GM18861 (cell line): ENCODE data around the gene HIVEP2.

Experiments used
- ATAC-seq: cut with Tn5 transposase; IDR thresholded peaks from one replicate; pipeline ENCODE4 v1.9.1; 2021; ENCODE audit not compliant: unreplicated experiment

The HIVEP2 gene

DNA sequence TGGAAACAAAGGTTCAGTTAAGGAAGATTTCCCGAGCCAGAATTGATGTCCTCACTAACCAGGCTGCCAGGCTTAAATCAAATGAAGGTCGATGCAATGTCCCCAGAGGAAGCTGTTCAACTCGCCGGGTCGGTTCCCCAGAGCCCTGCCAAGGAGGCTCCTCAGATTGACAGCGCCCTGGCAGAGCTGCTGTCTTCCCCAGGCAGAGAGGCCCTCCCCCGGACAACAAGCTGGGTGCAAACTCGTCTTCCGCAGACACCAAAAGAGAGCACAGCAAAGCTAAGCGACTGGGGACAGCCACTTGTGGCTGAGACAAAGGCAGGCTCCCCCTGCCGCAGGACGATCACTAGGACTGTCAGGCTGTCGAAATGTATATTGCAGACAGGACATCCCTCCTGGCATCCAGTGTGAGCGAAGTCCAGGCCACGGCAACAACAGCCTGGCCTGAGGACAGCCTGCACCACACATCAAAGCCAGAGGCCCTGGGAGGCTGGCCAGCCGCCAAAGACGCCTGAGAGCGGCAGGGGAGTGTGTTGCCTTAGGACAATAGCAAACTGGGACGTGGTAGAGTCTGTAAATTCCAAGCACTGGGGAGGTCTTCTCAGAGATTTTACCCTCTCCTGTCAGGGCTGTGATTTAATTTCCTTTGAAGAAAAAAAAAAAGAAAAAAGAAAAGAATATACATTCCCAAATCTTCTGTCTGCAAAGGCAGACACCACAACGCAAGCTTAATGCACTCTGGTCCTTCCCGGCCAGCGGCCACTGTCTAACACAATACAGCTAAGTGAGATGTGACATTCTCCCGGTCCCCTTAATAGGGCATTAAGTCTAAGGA lies 99.1 kb downstream of the HIVEP2 start:
- no peak for ATAC-seq

DNA sequence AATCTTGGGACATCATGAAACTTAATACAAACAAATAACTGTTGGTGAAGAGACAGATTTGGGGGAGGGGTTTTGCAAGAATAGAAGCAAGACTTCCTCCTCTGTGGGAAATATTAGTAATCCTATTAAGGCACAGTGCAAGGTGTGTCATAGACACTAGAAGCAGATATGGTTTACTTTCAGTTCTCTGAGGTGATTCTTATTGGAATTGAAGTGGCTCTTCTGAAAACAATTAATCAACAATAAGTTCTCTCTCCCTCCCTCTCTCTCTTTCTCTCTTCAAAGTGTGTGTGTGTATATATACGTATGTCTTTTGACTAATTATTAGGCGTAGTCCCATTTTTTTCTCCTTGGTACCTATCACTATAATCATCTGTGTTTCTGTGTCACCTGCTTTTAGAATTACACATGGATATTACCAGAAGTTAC lies 99.8 kb downstream of the HIVEP2 start:
- ATAC-seq, result peak; percentile 33

GRCh38 chr6:142844065-142844755 lies 100.8 kb downstream of the HIVEP2 start:
- ATAC-seq, result peak; percentile 23

DNA sequence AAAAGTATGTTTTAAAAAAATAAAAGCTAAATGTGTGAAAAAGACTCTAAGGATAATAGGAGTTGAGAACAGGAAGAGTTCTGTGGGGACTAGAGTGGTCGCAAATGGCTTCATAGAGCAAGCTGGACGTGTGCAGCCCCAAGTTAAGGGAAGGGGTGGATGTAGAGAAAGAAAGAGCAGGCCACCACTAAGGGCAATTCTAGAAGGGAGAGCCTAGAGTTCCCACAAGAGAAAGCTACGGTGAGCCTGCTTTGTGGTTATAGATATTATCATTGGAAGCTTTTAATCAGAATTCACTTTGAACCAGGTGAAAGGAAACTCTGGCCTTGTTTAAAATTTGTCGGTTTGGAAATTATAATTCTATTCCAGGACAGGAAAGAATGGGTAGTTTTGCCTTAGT lies 101.6 kb downstream of the HIVEP2 start:
- no peak for ATAC-seq

- peak; percentile 62 for ATAC-seq
Observed at GRCh38 chr6:142842418-142843261, 102.3 kb downstream of the HIVEP2 start.

DNA sequence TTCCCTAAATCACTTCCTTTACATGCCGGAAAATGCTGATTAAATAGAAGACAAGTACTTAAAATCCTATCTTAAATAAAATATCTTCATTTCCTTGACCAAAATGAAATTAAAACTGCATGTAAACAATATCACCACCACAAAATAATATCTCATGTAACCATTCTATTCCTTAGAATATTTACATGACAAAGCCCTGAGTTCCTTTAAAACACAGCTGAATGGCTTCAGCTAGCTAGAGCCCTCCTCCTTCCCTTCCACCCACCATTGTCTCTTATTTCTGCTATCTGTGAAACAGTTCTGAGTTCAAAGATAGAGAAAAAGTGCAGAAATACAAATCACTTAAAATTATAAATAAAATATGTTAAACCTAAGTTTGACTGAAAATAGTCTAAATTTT lies 103.1 kb downstream of the HIVEP2 start:
- ATAC-seq, result no peak

- no peak for ATAC-seq
Observed at GRCh38 chr6:142839686-142840040, 105.3 kb downstream of the HIVEP2 start.

- ATAC-seq, result no peak
Observed at GRCh38 chr6:142838821-142839685, 105.9 kb downstream of the HIVEP2 start.

DNA sequence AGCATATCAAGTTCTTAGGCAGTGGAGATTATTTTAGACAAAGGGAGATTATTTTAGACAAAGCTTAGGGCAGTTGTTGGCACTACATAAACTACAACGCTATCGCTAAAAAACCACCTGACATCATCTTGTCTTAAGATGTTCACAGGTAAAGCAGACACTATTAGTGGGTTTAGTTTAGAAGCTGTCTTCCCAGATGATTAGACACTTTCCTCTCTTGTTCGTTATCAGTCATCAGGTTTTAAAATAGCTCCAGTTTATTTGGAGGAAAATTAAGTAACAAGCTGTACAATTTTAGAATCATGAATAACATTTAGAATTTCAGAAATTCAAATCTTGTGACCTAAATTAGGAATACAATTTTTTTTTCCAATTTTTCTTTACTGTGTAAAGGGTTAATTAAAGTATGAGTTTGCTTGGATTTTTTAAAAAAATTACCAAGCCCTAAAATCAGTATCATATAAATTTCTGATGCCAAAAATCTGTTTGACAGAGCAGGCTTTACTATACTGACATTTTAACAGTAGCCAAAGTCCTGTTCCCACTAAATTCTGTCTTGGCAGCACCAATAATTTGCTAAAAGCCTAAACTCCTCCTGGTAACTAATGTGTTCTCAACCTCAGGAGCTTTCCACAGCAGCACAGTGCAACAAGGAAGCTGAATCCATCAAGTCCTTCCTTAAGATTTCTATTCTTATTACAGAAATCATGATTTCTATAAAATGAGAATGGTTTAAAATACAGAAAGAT lies 109.0 kb downstream of the HIVEP2 start:
- ATAC-seq, result no peak

GRCh38 chr6:142834853-142835252 lies 110.1 kb downstream of the HIVEP2 start:
- no peak for ATAC-seq

GRCh38 chr6:142833798-142834197 lies 111.2 kb downstream of the HIVEP2 start:
- ATAC-seq, result no peak

- no peak for ATAC-seq
Observed at GRCh38 chr6:142833054-142833453, 111.9 kb downstream of the HIVEP2 start.

DNA sequence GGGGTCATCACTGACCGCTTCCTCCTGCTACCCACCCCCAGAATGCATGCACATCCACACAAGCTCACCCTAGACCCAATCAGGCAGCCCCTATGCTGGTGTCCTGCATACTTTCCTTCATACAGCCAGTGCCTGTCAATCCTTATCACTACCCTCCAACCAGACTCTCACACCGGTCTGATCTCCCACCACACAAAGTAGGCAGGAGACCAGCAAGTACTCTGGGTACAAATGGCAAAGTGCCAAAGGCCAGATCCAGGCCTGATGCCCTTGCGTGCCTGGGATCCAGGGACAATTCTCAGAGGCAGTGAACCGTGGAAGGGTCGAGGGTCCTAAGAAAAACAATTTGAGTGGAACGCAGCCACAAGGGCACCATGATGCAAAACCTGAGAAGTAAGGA lies 114.2 kb downstream of the HIVEP2 start:
- no peak for ATAC-seq

DNA sequence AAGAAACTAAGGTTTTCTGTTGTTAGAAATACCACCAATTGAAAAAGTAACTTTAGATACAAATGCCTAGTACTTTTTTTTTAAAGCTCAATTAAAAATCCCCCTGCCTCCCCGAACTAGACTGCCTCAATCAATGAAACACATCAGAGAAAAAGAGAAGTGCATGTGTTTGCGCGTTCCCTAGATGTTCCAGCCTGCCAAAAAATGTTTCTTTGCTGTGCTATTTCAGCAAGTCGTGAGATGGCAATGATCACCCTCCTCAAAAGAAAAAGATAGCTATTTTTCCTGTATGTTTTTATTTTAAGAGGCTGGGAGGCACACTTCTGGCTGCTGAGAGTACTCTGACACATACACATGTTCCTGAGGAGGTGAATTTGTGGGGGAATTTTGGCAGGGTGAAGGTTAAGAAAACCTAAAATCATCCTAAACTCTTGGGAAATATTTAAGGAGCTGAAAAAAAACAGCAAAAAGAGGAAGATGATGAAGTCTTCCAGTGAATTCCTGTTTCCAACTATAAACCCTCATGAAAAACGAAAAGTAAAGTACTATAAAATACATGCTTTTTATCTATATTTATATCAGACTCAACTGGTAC lies 114.8 kb downstream of the HIVEP2 start:
- ATAC-seq, result no peak

GRCh38 chr6:142829556-142829955 lies 115.4 kb downstream of the HIVEP2 start:
- no peak for ATAC-seq

GRCh38 chr6:142827991-142828390 lies 117.0 kb downstream of the HIVEP2 start:
- no peak for ATAC-seq

- ATAC-seq, result no peak
Observed at GRCh38 chr6:142827369-142827768, 117.6 kb downstream of the HIVEP2 start.

GRCh38 chr6:142825760-142826159 lies 119.2 kb downstream of the HIVEP2 start:
- no peak for ATAC-seq

DNA sequence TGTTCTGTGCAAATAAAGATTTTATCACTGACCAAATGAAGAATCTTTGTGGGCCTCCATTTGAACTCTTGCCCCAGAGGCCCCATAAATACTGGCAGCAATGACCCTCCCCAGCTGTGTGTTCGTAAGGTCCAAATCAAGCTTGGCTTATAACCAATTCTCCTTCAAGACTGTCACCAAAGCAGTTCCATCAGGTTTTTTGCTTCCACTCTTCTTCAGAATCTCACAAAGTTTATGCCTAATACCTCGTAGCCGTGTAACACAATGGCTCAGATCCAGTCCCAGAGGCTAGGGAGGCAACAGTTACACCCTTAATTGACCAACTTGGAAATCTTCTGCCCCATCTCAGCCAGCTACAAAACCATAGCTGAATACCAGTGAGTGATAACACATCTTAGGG lies 120.5 kb downstream of the HIVEP2 start:
- ATAC-seq, result no peak
